HCT116 (cell line): ENCODE results near the gene TOP1. TPM values are rescaled to one million over a fixed set of nuclear protein-coding genes. Genes with fewer than 3 reads are reported as not detected.

Source experiments
- ATAC-seq: fragments of 200-7000 bp; cut with Tn5 transposase; 2 replicates; pipeline ENCODE4 v1.9.1; 2020; ENCODE audit warnings: mild to moderate bottlenecking, moderate library complexity
- BruUV-seq: library from RNA; stranded (reverse); fragments of 400-500 nt; replicated peaks from 2 replicates; lab custom pipeline; 2021; lab: Mats Ljungman, UMichigan
- CTCF ChIA-PET: fragments of 300-600 bp; sonication (Branson Sonifier 250); formaldehyde crosslinking; loops from one replicate; lab custom pipeline; 2021; ENCODE audit warnings: antibody characterized with exemption; lab: Charles Lee
- POLR2A ChIA-PET: fragments of 300-600, 350-600 bp; sonication (Branson Sonifier 250); formaldehyde crosslinking; loops from one replicate; lab custom pipeline; 2021; ENCODE audit warnings: antibody characterized with exemption; lab: Charles Lee
- RAD21 ChIA-PET, 2 experiments: fragments of 300-600 bp; sonication (Branson Sonifier 250); formaldehyde crosslinking; loops; one replicate each; lab custom pipeline; 2023; ENCODE audit warnings: low total read pairs in 2 of 2; ENCODE audit not compliant: uncharacterized antibody in 2 of 2, unreplicated experiment in 2 of 2, low non-redundant PET in 1 of 2; lab: Charles Lee
- DNase-seq: peaks from one replicate; pipeline ENCODE4 v3.0.0-alpha.2; 2010; ENCODE audit warnings: low read depth, low spot score
- H2AFZ ChIP-seq: fragments of 200-600 bp; shearing (Covaris generic), sonication (generic); 2 replicates; pipeline ENCODE4 v1.6.1; 2017; ENCODE audit warnings: low read depth, mixed run types, mixed read lengths, antibody characterized with exemption, low read length; ENCODE audit not compliant: poor library complexity, severe bottlenecking
- H3K27ac ChIP-seq: 2 replicates; pipeline ENCODE4 v1.5.1; 2012; ENCODE audit warnings: low read depth, low read length
- H3K27me3 ChIP-seq: fragments of 200-600 bp; sonication (generic); 2 replicates; pipeline ENCODE4 v1.6.1; 2016; ENCODE audit warnings: mixed run types, low read length, mixed read lengths; ENCODE audit not compliant: insufficient read depth
- H3K36me3 ChIP-seq, 2 experiments: fragments of 200-500 bp in 1 of 2; fragments of 200-600 bp in 1 of 2; sonication (Bioruptor generic) in 1 of 2; sonication (generic) in 1 of 2; 2 replicates each; pipeline versions ENCODE4 v1.5.1 to v1.6.1; 2014 to 2016; ENCODE audit warnings: low read length in 2 of 2, inconsistent platforms in 1 of 2, mixed read lengths in 1 of 2, mixed run types in 1 of 2; ENCODE audit not compliant: insufficient read depth in 2 of 2, control insufficient read depth in 1 of 2
- H3K4me1 ChIP-seq, 2 experiments: fragments of 200-600 bp in 1 of 2; sonication (generic) in 1 of 2; 2 replicates each; pipeline versions ENCODE4 v1.5.1 to v1.6.1; 2012 to 2017; ENCODE audit warnings: low read length in 2 of 2, inconsistent platforms in 1 of 2, mild to moderate bottlenecking in 1 of 2, mixed read lengths in 1 of 2, mixed run types in 1 of 2, moderate library complexity in 1 of 2; ENCODE audit not compliant: insufficient read depth in 2 of 2, control insufficient read depth in 1 of 2
- H3K4me2 ChIP-seq: fragments of 200-600 bp; sonication (generic); 2 replicates; pipeline ENCODE4 v1.6.1; 2017; ENCODE audit warnings: mixed run types, low read length, mixed read lengths
- H3K4me3 ChIP-seq, 2 experiments: fragments of 200-600 bp in 1 of 2; sonication (generic) in 1 of 2; replicated peaks in 1 of 2; 2 replicates each; pipeline ENCODE4 v1.5.1; 2011 to 2016; ENCODE audit warnings: low read length in 2 of 2, control low read depth in 1 of 2, low read depth in 1 of 2, mild to moderate bottlenecking in 1 of 2, mixed read lengths in 1 of 2, mixed run types in 1 of 2
- H3K79me2 ChIP-seq: fragments of 200-600 bp; sonication (generic); 2 replicates; pipeline ENCODE4 v1.6.1; 2017; ENCODE audit warnings: mild to moderate bottlenecking, mixed run types, low read length, moderate library complexity, mixed read lengths; ENCODE audit not compliant: insufficient read depth
- H3K9ac ChIP-seq: fragments of 200-600 bp; sonication (generic); 2 replicates; pipeline ENCODE4 v1.6.1; 2016; ENCODE audit warnings: low read length, mixed read lengths
- H3K9me2 ChIP-seq: fragments of 200-600 bp; sonication (generic), shearing (Covaris generic); 2 replicates; pipeline ENCODE4 v1.6.1; 2017; ENCODE audit warnings: mixed run types, mild to moderate bottlenecking, moderate library complexity; ENCODE audit not compliant: insufficient read depth
- H3K9me3 ChIP-seq, 2 experiments: fragments of 200-500 bp in 1 of 2; fragments of 200-600 bp in 1 of 2; sonication (Bioruptor generic) in 1 of 2; sonication (generic) in 1 of 2; 2 replicates each; pipeline ENCODE4 v1.6.1; 2014 to 2017; ENCODE audit warnings: low read length in 2 of 2, mixed read lengths in 2 of 2, inconsistent platforms in 1 of 2, low read depth in 1 of 2, mild to moderate bottlenecking in 1 of 2, mixed run types in 1 of 2, moderate library complexity in 1 of 2; ENCODE audit not compliant: control insufficient read depth in 1 of 2, insufficient read depth in 1 of 2
- H4K20me1 ChIP-seq: fragments of 200-600 bp; sonication (generic), shearing (Covaris generic); 2 replicates; pipeline ENCODE4 v1.6.1; 2017; ENCODE audit warnings: mixed run types, mild to moderate bottlenecking, moderate library complexity; ENCODE audit not compliant: insufficient read depth
- ELF1 ChIP-seq: IDR thresholded peaks from 2 replicates; pipeline ENCODE4 v1.6.1; 2012; ENCODE audit warnings: low read depth, borderline replicate concordance
- JUND ChIP-seq: IDR thresholded peaks from 2 replicates; pipeline ENCODE4 v1.6.1; 2012
- POLR2A ChIP-seq: IDR thresholded peaks from 2 replicates; pipeline ENCODE4 v1.7.0; 2011; ENCODE audit warnings: borderline replicate concordance; ENCODE audit not compliant: insufficient read depth, insufficient read length; ENCODE audit errors: extremely low read depth
- POLR2AphosphoS5 ChIP-seq: IDR thresholded peaks from 2 replicates; pipeline ENCODE4 v1.6.1; 2011; ENCODE audit warnings: mild to moderate bottlenecking, low read depth, low read length, moderate library complexity
- RAD21 ChIP-seq: IDR thresholded peaks from 2 replicates; pipeline ENCODE4 v1.6.1; 2012; ENCODE audit warnings: low read depth, mild to moderate bottlenecking
- TCF7L2 ChIP-seq: IDR thresholded peaks from 2 replicates; pipeline ENCODE4 v1.7.0; 2011; ENCODE audit warnings: borderline replicate concordance, inconsistent platforms; ENCODE audit not compliant: insufficient read depth, insufficient read length; ENCODE audit errors: extremely low read depth
- ZNF274 ChIP-seq: fragments of 200-500 bp; sonication (Bioruptor generic); IDR thresholded peaks from 2 replicates; pipeline ENCODE4 v1.6.1; 2014; ENCODE audit warnings: mild to moderate bottlenecking, low read depth, low read length, inconsistent platforms
- intact Hi-C: fragments of 100-400 bp; cut with micrococcal nuclease; formaldehyde crosslinking; loops from 2 replicates; pipeline ENCODE4 v1.10.0; 2022
- total RNA-seq: library from RNA; stranded (reverse); gene quantifications from one replicate; pipeline ENCODE4 v1.2.1, GENCODE V29; 2021; ENCODE audit not compliant: unreplicated experiment
- TF ChIP-seq, protein P1 (sequence below): IDR thresholded peaks from 2 replicates; pipeline ENCODE4 v1.6.1; 2011; ENCODE audit warnings: mild to moderate bottlenecking, low read length, moderate library complexity; ENCODE audit not compliant: insufficient replicate concordance; ENCODE audit errors: extremely low read depth
- TF ChIP-seq, protein P2 (sequence below): IDR thresholded peaks from 2 replicates; pipeline ENCODE4 v1.6.1; 2012; ENCODE audit warnings: low read depth
- TF ChIP-seq, protein P3 (sequence below): IDR thresholded peaks from 2 replicates; pipeline ENCODE4 v1.6.1; 2012
- TF ChIP-seq, protein P4 (sequence below): IDR thresholded peaks from 2 replicates; pipeline ENCODE4 v1.6.1; 2012

TOP1 gene
- total RNA-seq, 1 experiment from 2014 or later: 190 TPM

DNA sequence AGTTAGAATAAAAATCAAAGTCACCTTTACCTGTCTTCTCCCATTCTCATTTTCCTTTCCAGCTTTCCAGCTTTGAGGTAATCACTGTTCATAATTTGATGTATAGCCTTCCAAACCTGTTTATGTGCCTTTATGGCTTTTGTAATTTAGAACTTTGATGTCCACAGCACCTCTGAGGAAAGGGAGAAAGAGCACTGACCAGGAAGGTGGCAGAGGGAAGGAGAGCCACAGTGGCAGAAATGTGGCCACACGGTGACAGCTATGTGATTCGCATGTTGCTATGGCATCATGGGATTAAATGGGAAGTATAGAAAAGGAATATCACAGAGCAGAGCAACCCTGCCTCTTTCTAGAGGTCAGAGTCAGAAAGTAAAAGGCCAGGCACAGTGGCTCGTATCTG, 57.0 kb downstream of the TOP1 start:
- POLR2A ChIA-PET: no interaction called here
- Histone ChIP-seq H3K4me3 (no peak overlapping the region), H3K9me3 (no peaks in the 10 kb centered on the region), H3K79me2 (peaks cover 77% of the 10 kb centered on the region), H3K4me1 (no peaks in the 10 kb centered on the region), H3K27me3 (no peaks in the 10 kb centered on the region), H3K9ac (no peak overlapping the region), H2AFZ (no peak overlapping the region), H4K20me1 (peaks cover 6% of the 10 kb centered on the region; the same call in 1 of the 2 replicates), H3K9me2 (no peaks in the 10 kb centered on the region), H3K36me3 (peaks cover 49 to 63% of the 10 kb centered on the region in 2 experiments), H3K4me2 (no peak overlapping the region), H3K27ac (no peak overlapping the region)
- intact Hi-C loops: no loop called here
- DNase-seq (no peak), ATAC-seq (no peak)
- TSS peak; percentile 6 for BruUV-seq
- TF ChIP-seq POLR2AphosphoS5: no peak
- no peak for TF ChIP-seq RAD21
- TF ChIP-seq, protein P1, sequence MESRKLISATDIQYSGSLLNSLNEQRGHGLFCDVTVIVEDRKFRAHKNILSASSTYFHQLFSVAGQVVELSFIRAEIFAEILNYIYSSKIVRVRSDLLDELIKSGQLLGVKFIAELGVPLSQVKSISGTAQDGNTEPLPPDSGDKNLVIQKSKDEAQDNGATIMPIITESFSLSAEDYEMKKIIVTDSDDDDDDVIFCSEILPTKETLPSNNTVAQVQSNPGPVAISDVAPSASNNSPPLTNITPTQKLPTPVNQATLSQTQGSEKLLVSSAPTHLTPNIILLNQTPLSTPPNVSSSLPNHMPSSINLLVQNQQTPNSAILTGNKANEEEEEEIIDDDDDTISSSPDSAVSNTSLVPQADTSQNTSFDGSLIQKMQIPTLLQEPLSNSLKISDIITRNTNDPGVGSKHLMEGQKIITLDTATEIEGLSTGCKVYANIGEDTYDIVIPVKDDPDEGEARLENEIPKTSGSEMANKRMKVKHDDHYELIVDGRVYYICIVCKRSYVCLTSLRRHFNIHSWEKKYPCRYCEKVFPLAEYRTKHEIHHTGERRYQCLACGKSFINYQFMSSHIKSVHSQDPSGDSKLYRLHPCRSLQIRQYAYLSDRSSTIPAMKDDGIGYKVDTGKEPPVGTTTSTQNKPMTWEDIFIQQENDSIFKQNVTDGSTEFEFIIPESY: no peak
- TF ChIP-seq, protein P2, sequence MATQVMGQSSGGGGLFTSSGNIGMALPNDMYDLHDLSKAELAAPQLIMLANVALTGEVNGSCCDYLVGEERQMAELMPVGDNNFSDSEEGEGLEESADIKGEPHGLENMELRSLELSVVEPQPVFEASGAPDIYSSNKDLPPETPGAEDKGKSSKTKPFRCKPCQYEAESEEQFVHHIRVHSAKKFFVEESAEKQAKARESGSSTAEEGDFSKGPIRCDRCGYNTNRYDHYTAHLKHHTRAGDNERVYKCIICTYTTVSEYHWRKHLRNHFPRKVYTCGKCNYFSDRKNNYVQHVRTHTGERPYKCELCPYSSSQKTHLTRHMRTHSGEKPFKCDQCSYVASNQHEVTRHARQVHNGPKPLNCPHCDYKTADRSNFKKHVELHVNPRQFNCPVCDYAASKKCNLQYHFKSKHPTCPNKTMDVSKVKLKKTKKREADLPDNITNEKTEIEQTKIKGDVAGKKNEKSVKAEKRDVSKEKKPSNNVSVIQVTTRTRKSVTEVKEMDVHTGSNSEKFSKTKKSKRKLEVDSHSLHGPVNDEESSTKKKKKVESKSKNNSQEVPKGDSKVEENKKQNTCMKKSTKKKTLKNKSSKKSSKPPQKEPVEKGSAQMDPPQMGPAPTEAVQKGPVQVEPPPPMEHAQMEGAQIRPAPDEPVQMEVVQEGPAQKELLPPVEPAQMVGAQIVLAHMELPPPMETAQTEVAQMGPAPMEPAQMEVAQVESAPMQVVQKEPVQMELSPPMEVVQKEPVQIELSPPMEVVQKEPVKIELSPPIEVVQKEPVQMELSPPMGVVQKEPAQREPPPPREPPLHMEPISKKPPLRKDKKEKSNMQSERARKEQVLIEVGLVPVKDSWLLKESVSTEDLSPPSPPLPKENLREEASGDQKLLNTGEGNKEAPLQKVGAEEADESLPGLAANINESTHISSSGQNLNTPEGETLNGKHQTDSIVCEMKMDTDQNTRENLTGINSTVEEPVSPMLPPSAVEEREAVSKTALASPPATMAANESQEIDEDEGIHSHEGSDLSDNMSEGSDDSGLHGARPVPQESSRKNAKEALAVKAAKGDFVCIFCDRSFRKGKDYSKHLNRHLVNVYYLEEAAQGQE: no peak
- TF ChIP-seq, protein P3, sequence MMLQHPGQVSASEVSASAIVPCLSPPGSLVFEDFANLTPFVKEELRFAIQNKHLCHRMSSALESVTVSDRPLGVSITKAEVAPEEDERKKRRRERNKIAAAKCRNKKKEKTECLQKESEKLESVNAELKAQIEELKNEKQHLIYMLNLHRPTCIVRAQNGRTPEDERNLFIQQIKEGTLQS: no peak
- TF ChIP-seq, protein P4, sequence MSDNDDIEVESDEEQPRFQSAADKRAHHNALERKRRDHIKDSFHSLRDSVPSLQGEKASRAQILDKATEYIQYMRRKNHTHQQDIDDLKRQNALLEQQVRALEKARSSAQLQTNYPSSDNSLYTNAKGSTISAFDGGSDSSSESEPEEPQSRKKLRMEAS: no peak
- TF ChIP-seq JUND: no peak
- no peak for TF ChIP-seq POLR2A
- TF ChIP-seq TCF7L2: no peak
- TF ChIP-seq ELF1: no peak
- no peak for TF ChIP-seq ZNF274
- CTCF ChIA-PET: interaction anchor here (1.2 to 1.4 kb wide), 2 partner anchors 10 to 95 kb away, joined by 4 to 5 read pairs; no protein-coding TSS in a partner anchor
- RAD21 ChIA-PET: no interaction called here
